Fibroblast of lung (primary cell): Measurements from ENCODE around the gene TAL2.

Source experiments
- CTCF ChIP-seq, 2 donors: IDR thresholded peaks in 1 of 2; conservative IDR thresholded peaks in 1 of 2; 1 replicate in 1 of 2; 2 replicates in 1 of 2; pipeline ENCODE4 v1.5.1; 2011 to 2012; ENCODE audit warnings: low read length in 2 of 2, control low read depth in 1 of 2, inconsistent platforms in 1 of 2, low read depth in 1 of 2, mild to moderate bottlenecking in 1 of 2
- EZH2 ChIP-seq: IDR thresholded peaks from 2 replicates; pipeline ENCODE4 v1.5.1; 2012; ENCODE audit warnings: low read length, control low read depth, mild to moderate bottlenecking; ENCODE audit errors: missing control alignments

DNA sequence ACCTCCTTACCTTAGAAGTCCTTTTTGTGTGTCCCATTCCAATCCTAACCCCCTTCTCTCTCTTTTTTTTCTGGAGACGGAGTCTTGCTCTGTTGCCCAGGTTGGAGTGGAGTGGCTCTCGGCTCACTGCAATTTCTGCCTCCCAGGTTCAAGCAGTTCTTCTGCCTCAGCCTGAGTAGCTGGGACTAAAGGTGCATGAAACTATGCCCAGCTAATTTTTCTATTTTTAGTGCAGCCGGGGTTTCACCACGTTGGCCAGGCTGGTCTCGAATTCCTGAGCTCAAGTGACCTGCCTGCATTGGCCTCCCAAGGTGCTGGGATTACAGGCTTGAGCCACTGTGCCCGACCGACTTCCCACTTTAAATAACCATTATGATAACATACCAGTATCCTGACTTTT, 49.6 kb downstream of the TAL2 start:
- TF ChIP-seq CTCF (conservative IDR thresholded peaks at IDR 0.05 in 1 of 2, IDR thresholded peaks at IDR 0.05 in 1 of 2; ENCODE audit: low read depth in 1 of 2, low read length in 2 of 2): no peak
- TF ChIP-seq EZH2: no peak
